CD4-positive, alpha-beta T cell (primary cell): ENCODE measurements around the gene ING2. TPM values are rescaled to one million over a fixed set of nuclear protein-coding genes. Genes with fewer than 3 reads are reported as not detected.

ENCODE experiments used
- ATAC-seq: fragments of 200-7000 bp; cut with Tn5 transposase; one replicate; pipeline ENCODE4 v1.10.0; 2022; ENCODE audit warnings: mild to moderate bottlenecking; ENCODE audit not compliant: poor library complexity
- CTCF ChIA-PET: fragments of 350-600 bp; sonication (Branson Sonifier 250); formaldehyde crosslinking; loops from one replicate; lab custom pipeline; 2021; ENCODE audit warnings: antibody characterized with exemption, inconsistent platforms; lab: Charles Lee
- POLR2A ChIA-PET: fragments of 350-600 bp; sonication (Branson Sonifier 250); formaldehyde crosslinking; loops from one replicate; lab custom pipeline; 2021; ENCODE audit warnings: antibody characterized with exemption, inconsistent platforms; lab: Charles Lee
- DNase-seq, 14 experiments: peaks; one replicate each; pipeline ENCODE4 v3.0.0-alpha.2; 2013 to 2020; ENCODE audit warnings: mixed read lengths in 2 of 14
- H3K27ac ChIP-seq, 2 donors: one replicate each; pipeline versions ENCODE4 v1.5.1 to v1.7.0; 2013; ENCODE audit warnings: low read length in 2 of 2, low read depth in 1 of 2, mild to moderate bottlenecking in 1 of 2
- H3K27me3 ChIP-seq, 2 experiments: 1 replicate in 1 of 2; 2 replicates in 1 of 2; pipeline versions ENCODE4 v1.6.1 to v1.7.0; 2013; ENCODE audit warnings: low read length in 2 of 2, control low read depth in 1 of 2, mild to moderate bottlenecking in 1 of 2, moderate library complexity in 1 of 2; ENCODE audit not compliant: insufficient read depth in 2 of 2, control insufficient read depth in 1 of 2
- H3K36me3 ChIP-seq: one replicate; pipeline ENCODE4 v1.6.1; 2013; ENCODE audit warnings: low read length, control low read depth; ENCODE audit not compliant: insufficient read depth
- H3K4me1 ChIP-seq: one replicate; pipeline ENCODE4 v1.6.1; 2013; ENCODE audit warnings: low read length, control low read depth; ENCODE audit not compliant: insufficient read depth
- H3K4me3 ChIP-seq: one replicate; pipeline ENCODE4 v1.5.1; 2013; ENCODE audit warnings: mild to moderate bottlenecking, low read length, moderate library complexity
- H3K9me3 ChIP-seq, 2 experiments: 1 replicate in 1 of 2; 2 replicates in 1 of 2; pipeline versions ENCODE4 v1.6.1 to v1.7.0; 2013; ENCODE audit warnings: low read length in 2 of 2, mild to moderate bottlenecking in 2 of 2, control low read depth in 1 of 2, moderate library complexity in 1 of 2; ENCODE audit not compliant: control insufficient read depth in 1 of 2, insufficient read depth in 1 of 2
- H3K27ac Mint-ChIP-seq: one replicate; pipeline ENCODE4 v1.8.0; 2020; ENCODE audit warnings: mixed read lengths
- H3K27me3 Mint-ChIP-seq: one replicate; pipeline ENCODE4 v1.8.0; 2021; ENCODE audit warnings: mixed read lengths
- H3K36me3 Mint-ChIP-seq: one replicate; pipeline ENCODE4 v1.8.0; 2021; ENCODE audit warnings: low read depth, mixed read lengths
- H3K4me1 Mint-ChIP-seq: one replicate; pipeline ENCODE4 v1.8.0; 2021; ENCODE audit warnings: low read depth, mixed read lengths
- H3K4me3 Mint-ChIP-seq: one replicate; pipeline ENCODE4 v1.8.0; 2020; ENCODE audit warnings: mild to moderate bottlenecking, mixed read lengths
- H3K9me3 Mint-ChIP-seq: one replicate; pipeline ENCODE4 v1.8.0; 2020; ENCODE audit warnings: mixed read lengths
- CTCF ChIP-seq: fragments of 200-600 bp; IDR thresholded peaks from one replicate; pipeline ENCODE4 v1.8.0; 2022; ENCODE audit warnings: antibody characterized with exemption, mild to moderate bottlenecking
- intact Hi-C, 2 experiments: fragments of 100-400 bp; cut with DNase I in 1 of 2; cut with micrococcal nuclease in 1 of 2; formaldehyde crosslinking; loops; one replicate each; pipeline versions ENCODE4 v1.15.1 to v1.9.0; 2023 to 2025; cut with DNase I, micrococcal nuclease
- total RNA-seq, 174 experiments: library from RNA in 2 of 174; stranded (reverse) in 2 of 174; gene quantifications; one replicate each; pipeline ENCODE4 v1.2.3 and lab custom pipeline; 2021 to 2026

ING2 gene
- total RNA-seq, 2 experiments from 2014 or later = 12.5 to 12.8 TPM

- no peaks in the 10 kb centered on the region for H3K36me3 ChIP-seq
- H3K9me3 ChIP-seq = peaks cover 0 to 10% of the 10 kb centered on the region in 2 experiments
- no peak for TF ChIP-seq CTCF
- Mint-ChIP-seq H3K9me3 (no peaks in the 10 kb centered on the region), H3K27me3 (peaks cover 26% of the 10 kb centered on the region), H3K27ac (no peak overlapping the region), H3K4me1 (no peaks in the 10 kb centered on the region), H3K4me3 (no peak overlapping the region), H3K36me3 (no peaks in the 10 kb centered on the region)
- H3K4me1 ChIP-seq = no peaks in the 10 kb centered on the region
- peaks cover 0 to 5% of the 10 kb centered on the region in 2 experiments for H3K27me3 ChIP-seq
- ChIA-PET CTCF (no interaction called here), POLR2A (no interaction called here)
- H3K27ac ChIP-seq = no peak overlapping the region
- ATAC-seq (no peak), DNase-seq (no peak)
- H3K4me3 ChIP-seq = no peak overlapping the region
- intact Hi-C loops = no loop called here
Observed at GRCh38 chr4:183553601-183554345, 48.9 kb downstream of the ING2 start.

GRCh38 chr4:183554346-183554686, 49.5 kb downstream of the ING2 start:
- ChIA-PET POLR2A (no interaction called here), CTCF (no interaction called here)
- H3K36me3 Mint-ChIP-seq = no peaks in the 10 kb centered on the region
- no peak for DNase-seq
- peaks cover 0 to 10% of the 10 kb centered on the region in 2 experiments for H3K9me3 ChIP-seq
- no peaks in the 10 kb centered on the region for H3K4me1 Mint-ChIP-seq
- no peak for ATAC-seq
- no peak overlapping the region for H3K4me3 ChIP-seq
- H3K27me3 Mint-ChIP-seq = peaks cover 26% of the 10 kb centered on the region
- H3K4me3 Mint-ChIP-seq = no peak overlapping the region
- H3K27ac ChIP-seq = no peak overlapping the region
- TF ChIP-seq CTCF = no peak
- H3K27ac Mint-ChIP-seq = no peak overlapping the region
- no peaks in the 10 kb centered on the region for H3K36me3 ChIP-seq
- intact Hi-C loops = no loop called here
- no peaks in the 10 kb centered on the region for H3K4me1 ChIP-seq
- peaks cover 0 to 5% of the 10 kb centered on the region in 2 experiments for H3K27me3 ChIP-seq
- no peaks in the 10 kb centered on the region for H3K9me3 Mint-ChIP-seq

GRCh38 chr4:183554878-183555585, 50.2 kb downstream of the ING2 start:
- CTCF ChIA-PET = interaction anchor here (0.7 kb wide), 1 partner anchor 24 kb away, joined by 3 read pairs; no protein-coding TSS in a partner anchor

More at GRCh38 chr4:183554878-183555585, 50.2 kb downstream of the ING2 start:
- Histone ChIP-seq H3K4me1 (no peaks in the 10 kb centered on the region), H3K4me3 (no peak overlapping the region), H3K9me3 (peaks cover 0 to 10% of the 10 kb centered on the region in 2 experiments), H3K27ac (no peak overlapping the region), H3K36me3 (no peaks in the 10 kb centered on the region), H3K27me3 (peaks cover 0 to 5% of the 10 kb centered on the region in 2 experiments)
- no peak overlapping the region for H3K27ac Mint-ChIP-seq
- intact Hi-C loops = no loop called here
- ATAC-seq = no peak
- TF ChIP-seq CTCF = no peak
- no peaks in the 10 kb centered on the region for H3K9me3 Mint-ChIP-seq
- no peak overlapping the region for H3K4me3 Mint-ChIP-seq
- DNase-seq = no peak
- H3K4me1 Mint-ChIP-seq = no peaks in the 10 kb centered on the region
- POLR2A ChIA-PET = no interaction called here
- H3K27me3 Mint-ChIP-seq = peaks cover 26% of the 10 kb centered on the region
- no peaks in the 10 kb centered on the region for H3K36me3 Mint-ChIP-seq
